Suprapubic skin (tissue), 4 donors: Measurements from ENCODE around the gene TNRC6B. TPM values are rescaled to one million over a fixed set of nuclear protein-coding genes. Genes with fewer than 3 reads are reported as not detected.

Experiments
- DNase-seq, 2 donors: peaks; one replicate each; pipeline ENCODE4 v3.0.0-alpha.2; 2019; ENCODE audit warnings: low spot score in 2 of 2
- H3K27ac ChIP-seq: fragments of 200-600 bp; sonication (generic); one replicate; pipeline ENCODE4 v1.5.1; 2019
- H3K27me3 ChIP-seq: fragments of 200-600 bp; sonication (generic); one replicate; pipeline ENCODE4 v1.5.1; 2019
- H3K36me3 ChIP-seq: fragments of 200-600 bp; sonication (generic); one replicate; pipeline ENCODE4 v1.5.1; 2019
- H3K4me1 ChIP-seq: fragments of 200-600 bp; sonication (generic); one replicate; pipeline ENCODE4 v1.5.1; 2019
- H3K4me3 ChIP-seq: fragments of 200-600 bp; sonication (generic); one replicate; pipeline ENCODE4 v1.5.1; 2019; ENCODE audit warnings: mild to moderate bottlenecking
- H3K9me3 ChIP-seq: fragments of 200-600 bp; sonication (generic); one replicate; pipeline ENCODE4 v1.5.1; 2019
- EP300 ChIP-seq: sonication (generic); formaldehyde crosslinking; IDR thresholded peaks from one replicate; pipeline ENCODE4 v1.6.1; 2017; ENCODE audit warnings: antibody characterized with exemption
- POLR2A ChIP-seq, 2 donors: fragments of 450-650 bp; IDR thresholded peaks; one replicate each; pipeline ENCODE4 v1.6.1; 2017; ENCODE audit warnings: antibody characterized with exemption in 2 of 2, mild to moderate bottlenecking in 2 of 2, moderate library complexity in 2 of 2
- POLR2AphosphoS5 ChIP-seq, 3 donors: sonication (generic); formaldehyde crosslinking; IDR thresholded peaks; one replicate each; pipeline ENCODE4 v1.6.1; 2017; ENCODE audit warnings: antibody characterized with exemption in 3 of 3
- WGBS: methylation state at CpG from one replicate; pipeline ENCODE4 v1.1.5; 2018; 5-methylcytosine and 5-hydroxymethylcytosine counted together
- total RNA-seq, 4 donors: library from RNA; depleted of rRNA; stranded (reverse); fragments of >200 nt; gene quantifications; one replicate each; pipeline ENCODE4 v1.1.0, GENCODE V29; 2016
- TF ChIP-seq, protein P1 (sequence below), 2 donors: fragments of 200-600 bp in 1 of 2; fragments of 450-650 bp in 1 of 2; sonication (generic) in 1 of 2; IDR thresholded peaks; one replicate each; pipeline ENCODE4 v1.5.1; 2016 to 2019; ENCODE audit warnings: antibody characterized with exemption in 2 of 2, mild to moderate bottlenecking in 1 of 2, moderate library complexity in 1 of 2

Gene TNRC6B
- total RNA-seq, 4 donors from 2014 or later = 44.2 to 179 (median 55.5) TPM

DNA sequence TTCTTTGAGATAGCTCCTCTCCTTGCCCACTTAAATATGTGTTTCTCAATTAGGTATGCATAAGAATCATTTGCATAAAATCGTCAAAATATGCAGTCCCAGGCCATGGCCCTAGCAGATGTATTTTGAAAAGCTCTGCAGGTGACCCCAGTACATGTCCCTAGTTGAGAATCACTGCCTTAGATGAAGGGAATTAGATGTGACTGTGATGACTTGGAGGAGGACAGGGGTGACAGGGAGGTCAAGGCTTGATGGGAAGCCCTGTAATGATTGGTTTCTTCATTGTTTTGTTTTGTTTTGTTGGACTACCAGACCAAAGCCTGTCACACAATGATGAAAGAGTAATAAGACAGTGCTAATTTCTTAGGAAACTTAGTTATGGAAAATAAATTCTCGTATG, 74.4 kb downstream of the TNRC6B start:
- Histone ChIP-seq H3K27ac (no peak overlapping the region), H3K36me3 (no peaks in the 10 kb centered on the region), H3K9me3 (no peaks in the 10 kb centered on the region), H3K4me3 (no peak overlapping the region), H3K4me1 (no peaks in the 10 kb centered on the region), H3K27me3 (no peaks in the 10 kb centered on the region)
- DNase-seq = no peak
- 85% methylated on average over 2 of the region's 2 CpGs for WGBS
- TF ChIP-seq EP300 (no peak), POLR2A (IDR thresholded peaks at IDR 0.05) (no peak), POLR2AphosphoS5 (IDR thresholded peaks at IDR 0.05) (no peak)
- TF ChIP-seq, protein P1, sequence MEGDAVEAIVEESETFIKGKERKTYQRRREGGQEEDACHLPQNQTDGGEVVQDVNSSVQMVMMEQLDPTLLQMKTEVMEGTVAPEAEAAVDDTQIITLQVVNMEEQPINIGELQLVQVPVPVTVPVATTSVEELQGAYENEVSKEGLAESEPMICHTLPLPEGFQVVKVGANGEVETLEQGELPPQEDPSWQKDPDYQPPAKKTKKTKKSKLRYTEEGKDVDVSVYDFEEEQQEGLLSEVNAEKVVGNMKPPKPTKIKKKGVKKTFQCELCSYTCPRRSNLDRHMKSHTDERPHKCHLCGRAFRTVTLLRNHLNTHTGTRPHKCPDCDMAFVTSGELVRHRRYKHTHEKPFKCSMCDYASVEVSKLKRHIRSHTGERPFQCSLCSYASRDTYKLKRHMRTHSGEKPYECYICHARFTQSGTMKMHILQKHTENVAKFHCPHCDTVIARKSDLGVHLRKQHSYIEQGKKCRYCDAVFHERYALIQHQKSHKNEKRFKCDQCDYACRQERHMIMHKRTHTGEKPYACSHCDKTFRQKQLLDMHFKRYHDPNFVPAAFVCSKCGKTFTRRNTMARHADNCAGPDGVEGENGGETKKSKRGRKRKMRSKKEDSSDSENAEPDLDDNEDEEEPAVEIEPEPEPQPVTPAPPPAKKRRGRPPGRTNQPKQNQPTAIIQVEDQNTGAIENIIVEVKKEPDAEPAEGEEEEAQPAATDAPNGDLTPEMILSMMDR (IDR thresholded peaks at IDR 0.05) = no peak

DNA sequence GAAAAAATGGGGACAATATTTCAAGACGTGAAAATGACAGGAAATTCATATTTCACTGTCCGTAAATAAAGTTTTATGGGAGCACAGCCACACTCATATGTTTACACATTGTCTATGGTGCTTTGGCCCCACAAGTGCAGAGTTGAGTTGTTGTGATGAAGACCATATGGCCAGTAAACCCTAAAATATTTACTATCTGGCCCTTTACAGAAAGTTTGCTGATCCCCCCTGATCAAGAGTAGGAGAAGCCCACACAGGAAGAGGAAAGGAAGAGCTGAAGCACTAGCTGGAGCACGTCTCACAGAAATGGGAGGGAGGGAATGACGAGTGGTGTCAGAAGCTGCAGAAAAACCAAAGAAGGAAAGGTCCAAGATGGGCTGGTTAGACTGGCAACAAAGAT, 78.8 kb downstream of the TNRC6B start:
- no peaks in the 10 kb centered on the region for H3K27me3 ChIP-seq
- H3K9me3 ChIP-seq = no peaks in the 10 kb centered on the region
- peaks cover 9% of the 10 kb centered on the region for H3K36me3 ChIP-seq
- WGBS = 75% methylated on average over 4 of the region's 4 CpGs
- H3K4me1 ChIP-seq = peaks cover 17% of the 10 kb centered on the region
- TF ChIP-seq POLR2AphosphoS5 (IDR thresholded peaks at IDR 0.05) = no peak
- no peak for TF ChIP-seq POLR2A (IDR thresholded peaks at IDR 0.05)
- TF ChIP-seq, protein P1 (IDR thresholded peaks at IDR 0.05) = no peak
- no peak for TF ChIP-seq EP300
- no peak overlapping the region for H3K4me3 ChIP-seq
- H3K27ac ChIP-seq = no peak overlapping the region
- DNase-seq = no peak

DNA sequence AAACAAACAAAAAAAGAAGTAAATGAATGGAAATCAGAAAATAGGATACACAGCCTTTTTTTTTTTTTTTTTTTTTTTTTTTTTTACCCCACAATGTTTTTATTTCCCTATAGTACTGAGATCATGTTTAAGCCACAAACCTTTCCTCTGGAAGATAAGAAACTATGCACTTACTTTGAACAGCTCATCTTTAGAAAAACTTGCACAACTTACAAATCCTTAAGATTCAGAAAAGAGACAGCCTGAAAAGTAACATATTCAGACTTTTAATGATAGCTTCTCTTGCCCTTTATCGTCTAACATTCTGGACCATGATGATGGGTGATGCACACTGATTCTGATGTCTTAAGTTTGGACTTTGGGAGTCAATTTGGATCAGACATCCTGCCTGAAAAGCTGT, 80.3 kb downstream of the TNRC6B start:
- peaks cover 17% of the 10 kb centered on the region for H3K4me1 ChIP-seq
- TF ChIP-seq POLR2AphosphoS5 (IDR thresholded peaks at IDR 0.05) (no peak), EP300 (no peak), POLR2A (IDR thresholded peaks at IDR 0.05) (no peak)
- TF ChIP-seq, protein P1 (IDR thresholded peaks at IDR 0.05) = no peak
- DNase-seq = no peak
- 79% methylated on average over 1 of the region's 1 CpG for WGBS
- H3K9me3 ChIP-seq = no peaks in the 10 kb centered on the region
- no peak overlapping the region for H3K4me3 ChIP-seq
- peaks cover 18% of the 10 kb centered on the region for H3K36me3 ChIP-seq
- H3K27me3 ChIP-seq = no peaks in the 10 kb centered on the region
- peak overlapping the region; percentile 66 for H3K27ac ChIP-seq

DNA sequence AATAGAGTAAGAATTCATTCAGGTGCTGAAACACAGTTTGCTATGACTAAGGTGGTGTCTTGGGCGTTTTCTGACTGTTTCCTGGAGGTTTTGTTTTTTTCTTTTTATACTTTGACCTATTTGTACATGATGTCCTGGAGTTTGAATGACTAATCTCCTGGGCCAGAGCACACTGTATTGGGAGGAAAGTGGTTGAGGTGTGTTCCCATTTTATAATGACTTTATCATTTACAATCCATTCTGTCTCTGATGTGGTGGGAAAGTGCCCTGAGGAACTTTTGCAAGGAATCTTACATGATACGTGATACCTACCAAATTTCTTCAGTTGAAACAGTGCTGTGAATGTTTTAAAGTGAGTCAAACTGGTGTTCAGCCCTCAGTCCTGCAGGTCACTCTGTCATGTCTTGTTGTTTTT, 80.8 kb downstream of the TNRC6B start:
- Histone ChIP-seq H3K27me3 (no peaks in the 10 kb centered on the region), H3K4me1 (peaks cover 17% of the 10 kb centered on the region), H3K9me3 (no peaks in the 10 kb centered on the region), H3K27ac (peak overlapping the region; percentile 66), H3K36me3 (peaks cover 18% of the 10 kb centered on the region), H3K4me3 (no peak overlapping the region)
- no peak for DNase-seq
- TF ChIP-seq POLR2A (IDR thresholded peaks at IDR 0.05) = no peak
- 39% methylated on average over 2 of the region's 2 CpGs for WGBS

DNA sequence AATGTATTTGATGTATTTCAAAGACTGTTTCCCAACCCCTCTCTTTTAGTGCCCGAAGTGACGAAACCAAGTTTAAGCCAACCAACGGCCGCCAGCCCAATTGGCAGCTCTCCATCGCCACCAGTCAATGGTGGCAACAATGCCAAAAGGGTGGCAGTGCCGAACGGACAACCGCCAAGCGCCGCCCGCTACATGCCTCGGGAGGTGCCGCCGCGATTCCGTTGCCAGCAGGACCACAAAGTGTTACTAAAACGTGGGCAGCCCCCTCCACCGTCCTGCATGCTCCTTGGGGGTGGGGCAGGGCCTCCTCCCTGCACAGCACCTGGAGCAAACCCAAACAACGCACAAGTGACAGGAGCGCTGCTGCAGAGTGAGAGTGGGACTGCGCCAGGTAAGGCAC, 84.1 kb downstream of the TNRC6B start:
- Histone ChIP-seq H3K4me1 (peaks cover 17% of the 10 kb centered on the region), H3K9me3 (no peaks in the 10 kb centered on the region), H3K36me3 (peaks cover 48% of the 10 kb centered on the region), H3K27me3 (no peaks in the 10 kb centered on the region), H3K27ac (no peak overlapping the region), H3K4me3 (no peak overlapping the region)
- TF ChIP-seq EP300 = no peak
- TF ChIP-seq POLR2A (IDR thresholded peaks at IDR 0.05) = no peak
- TF ChIP-seq POLR2AphosphoS5 (IDR thresholded peaks at IDR 0.05) = no peak
- TF ChIP-seq, protein P1 (IDR thresholded peaks at IDR 0.05) = no peak
- 87% methylated on average over 20 of the region's 21 CpGs for WGBS
- no peak for DNase-seq

DNA sequence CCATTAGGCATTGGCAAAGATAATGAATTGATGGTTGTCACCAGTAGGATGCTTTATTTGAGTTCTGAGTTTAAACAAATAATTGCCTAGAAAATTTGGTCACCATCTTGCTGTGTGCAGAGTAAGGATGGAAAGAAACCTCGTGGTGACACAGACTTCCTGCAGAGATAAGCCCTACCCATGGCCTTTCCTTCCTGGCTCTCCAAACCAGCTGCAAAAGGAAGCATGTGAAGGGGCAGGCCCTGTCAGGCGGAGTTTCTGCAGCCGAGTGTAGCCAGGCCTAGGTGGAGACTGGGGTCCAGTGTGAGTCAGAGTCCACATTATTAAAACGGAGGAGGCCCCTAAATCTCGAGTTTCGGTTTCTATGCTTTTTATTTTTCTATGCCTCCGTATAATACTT, 85.5 kb downstream of the TNRC6B start:
- H3K27ac ChIP-seq = no peak overlapping the region
- 65% methylated on average over 7 of the region's 7 CpGs for WGBS
- H3K9me3 ChIP-seq = no peaks in the 10 kb centered on the region
- H3K4me3 ChIP-seq = no peak overlapping the region
- no peak for DNase-seq
- peaks cover 55% of the 10 kb centered on the region for H3K36me3 ChIP-seq
- H3K27me3 ChIP-seq = no peaks in the 10 kb centered on the region
- TF ChIP-seq POLR2A (IDR thresholded peaks at IDR 0.05) (no peak), EP300 (no peak), POLR2AphosphoS5 (IDR thresholded peaks at IDR 0.05) (no peak)
- TF ChIP-seq, protein P1 (IDR thresholded peaks at IDR 0.05) = no peak
- H3K4me1 ChIP-seq = peaks cover 14% of the 10 kb centered on the region
